ENCODE results near the gene SULT4A1. TPM values are rescaled to one million over a fixed set of nuclear protein-coding genes. Genes with fewer than 3 reads are reported as not detected.

SULT4A1 gene
- total and polyA plus RNA-seq, 2 experiments from 2014 or later: 1.1 to 2.8 TPM

- Histone ChIP-seq H4K20me1 (ENCODE audit: insufficient read depth, poor library complexity, severe bottlenecking) (no peaks in the 10 kb centered on the region), H3K9me3 (ENCODE audit: low read depth) (no peaks in the 10 kb centered on the region), H3K4me2 (no peak overlapping the region), H3K9me2 (replicated peaks; ENCODE audit: insufficient read depth) (no peaks in the 10 kb centered on the region), H3K79me2 (no peaks in the 10 kb centered on the region), H3K36me3 (replicated peaks; ENCODE audit: insufficient read depth, low read depth) (no peaks in the 10 kb centered on the region), H3K27me3 (no peaks in the 10 kb centered on the region), H3K4me1 (ENCODE audit: insufficient read depth) (no peaks in the 10 kb centered on the region), H2AFZ (no peak overlapping the region), H3K27ac (no peak overlapping the region), H3K4me3 (no peak overlapping the region)
- no peak for DNase-seq (ENCODE audit: low spot score)
- WGBS (ENCODE audit: low lambda C conversion rate, missing lambda C conversion rate): 72% methylated on average over 3 of the region's 3 CpGs
- TF ChIP-seq EZH2 (IDR thresholded peaks at IDR 0.05; ENCODE audit: borderline replicate concordance) (no peak), CTCF (IDR thresholded peaks at IDR 0.05; ENCODE audit: poor library complexity) (no peak)
These were observed 10.4 kb downstream of the SULT4A1 start for GRCh38 chr22:43851979-43852307.

GRCh38 chr22:43851058-43851978, 11.0 kb downstream of the SULT4A1 start:
- Histone ChIP-seq H3K27ac (no peak overlapping the region), H3K79me2 (no peaks in the 10 kb centered on the region), H3K36me3 (replicated peaks; ENCODE audit: insufficient read depth, low read depth) (no peaks in the 10 kb centered on the region), H3K9me3 (ENCODE audit: low read depth) (no peaks in the 10 kb centered on the region), H3K4me2 (no peak overlapping the region), H3K4me1 (ENCODE audit: insufficient read depth) (no peaks in the 10 kb centered on the region), H2AFZ (no peak overlapping the region), H4K20me1 (ENCODE audit: insufficient read depth, poor library complexity, severe bottlenecking) (no peaks in the 10 kb centered on the region), H3K27me3 (no peaks in the 10 kb centered on the region), H3K9me2 (replicated peaks; ENCODE audit: insufficient read depth) (no peaks in the 10 kb centered on the region), H3K4me3 (no peak overlapping the region)
- DNase-seq (ENCODE audit: low spot score): no peak
- 77% methylated on average over 13 of the region's 13 CpGs for WGBS (ENCODE audit: low lambda C conversion rate, missing lambda C conversion rate)
- TF ChIP-seq EZH2 (IDR thresholded peaks at IDR 0.05; ENCODE audit: borderline replicate concordance) (no peak), CTCF (IDR thresholded peaks at IDR 0.05; ENCODE audit: poor library complexity) (no peak), EZH2phosphoT487 (IDR thresholded peaks at IDR 0.05; ENCODE audit: low read depth, severe bottlenecking, unreplicated experiment) (no peak)

GRCh38 chr22:43850529-43850928, 11.8 kb downstream of the SULT4A1 start:
- Histone ChIP-seq H3K27ac (no peak overlapping the region), H3K27me3 (no peaks in the 10 kb centered on the region), H3K4me3 (no peak overlapping the region), H3K4me1 (ENCODE audit: insufficient read depth) (no peaks in the 10 kb centered on the region), H2AFZ (no peak overlapping the region), H3K9me3 (ENCODE audit: low read depth) (no peaks in the 10 kb centered on the region), H4K20me1 (ENCODE audit: insufficient read depth, poor library complexity, severe bottlenecking) (no peaks in the 10 kb centered on the region), H3K9me2 (replicated peaks; ENCODE audit: insufficient read depth) (no peaks in the 10 kb centered on the region), H3K4me2 (no peak overlapping the region), H3K79me2 (no peaks in the 10 kb centered on the region), H3K36me3 (replicated peaks; ENCODE audit: insufficient read depth, low read depth) (no peaks in the 10 kb centered on the region)
- WGBS (ENCODE audit: low lambda C conversion rate, missing lambda C conversion rate): 85% methylated on average over 12 of the region's 12 CpGs
- no peak for TF ChIP-seq EZH2phosphoT487 (IDR thresholded peaks at IDR 0.05; ENCODE audit: low read depth, severe bottlenecking, unreplicated experiment)
- no peak for TF ChIP-seq EZH2 (IDR thresholded peaks at IDR 0.05; ENCODE audit: borderline replicate concordance)
- TF ChIP-seq CTCF (IDR thresholded peaks at IDR 0.05; ENCODE audit: poor library complexity): no peak
- no peak for DNase-seq (ENCODE audit: low spot score)

Data from hepatocyte (in vitro differentiated cells).